Transverse colon (tissue), 4 donors: ENCODE measurements around the gene RILPL1. TPM values are rescaled to one million over a fixed set of nuclear protein-coding genes. Genes with fewer than 3 reads are reported as not detected.
"Not testable (repeated sequence)": the region's sequence is repeated elsewhere in the genome, so short reads cannot be mapped to it uniquely, and the experiment has no call there.

Source experiments
- DNase-seq: peaks from one replicate; pipeline ENCODE4 v3.0.0-alpha.2; 2019
- H3K27ac ChIP-seq, 4 donors: fragments of 200-600 bp; sonication (generic); 2 replicates each; pipeline ENCODE4 v1.5.1; 2016 to 2018; ENCODE audit warnings: inconsistent platforms in 4 of 4
- H3K27me3 ChIP-seq: fragments of 200-600 bp; sonication (generic); 2 replicates; pipeline ENCODE4 v1.5.1; 2017; ENCODE audit warnings: inconsistent platforms
- H3K36me3 ChIP-seq, 4 donors: fragments of 200-600 bp; sonication (generic); 2 replicates each; pipeline ENCODE4 v1.5.1; 2017 to 2019; ENCODE audit warnings: inconsistent platforms in 4 of 4
- H3K4me1 ChIP-seq, 4 donors: fragments of 200-600 bp; sonication (generic); 2 replicates each; pipeline ENCODE4 v1.5.1; 2017 to 2020; ENCODE audit warnings: inconsistent platforms in 4 of 4
- H3K4me3 ChIP-seq, 4 donors: fragments of 200-600 bp; sonication (generic); 1 replicate in 1 of 4; 2 replicates in 3 of 4; pipeline versions ENCODE4 v1.5.1 to v1.6.1; 2017 to 2019; ENCODE audit warnings: inconsistent platforms in 4 of 4
- H3K9me3 ChIP-seq, 2 donors: fragments of 200-600 bp; sonication (generic); 2 replicates each; pipeline ENCODE4 v1.5.1; 2017 to 2019; ENCODE audit warnings: inconsistent platforms in 2 of 2
- EP300 ChIP-seq: sonication (generic); formaldehyde crosslinking; IDR thresholded peaks from one replicate; pipeline ENCODE4 v1.6.1; 2017; ENCODE audit warnings: antibody characterized with exemption, low read depth
- POLR2A ChIP-seq: fragments of 450-650 bp; IDR thresholded peaks from one replicate; pipeline ENCODE4 v1.6.1; 2016; ENCODE audit warnings: antibody characterized with exemption, mild to moderate bottlenecking, moderate library complexity
- POLR2AphosphoS5 ChIP-seq, 3 donors: sonication (generic); formaldehyde crosslinking; IDR thresholded peaks; one replicate each; pipeline ENCODE4 v1.6.1; 2016; ENCODE audit warnings: antibody characterized with exemption in 3 of 3
- WGBS, 2 donors: methylation state at CpG; one replicate each; pipeline ENCODE4 v1.1.5; 2018; ENCODE audit warnings: low coverage in 1 of 2; 5-methylcytosine and 5-hydroxymethylcytosine counted together
- in situ Hi-C, 4 donors: fragments of 200-750 bp; cut with MboI; loops; one replicate each; pipeline versions ENCODE4 v1.15.0 to v1.15.1; 2017; ENCODE audit warnings: low sequenced_read_pairs in 3 of 4, low pct_ligation_motif_present in 1 of 4, low pct_unique_long_range_greater_than_20kb in 1 of 4
- intact Hi-C: fragments of 100-400 bp; cut with DNase I; formaldehyde crosslinking; loops from one replicate; pipeline ENCODE4 v1.15.1; 2023; ENCODE audit warnings: low total_unique reads
- total RNA-seq, 4 donors: library from RNA; depleted of rRNA; stranded (reverse); fragments of >200 nt; gene quantifications; one replicate each; pipeline ENCODE4 v1.1.0, GENCODE V29; 2016
- TF ChIP-seq, protein P1 (sequence below), 5 experiments: fragments of 200-600 bp in 3 of 5; fragments of 450-650 bp in 2 of 5; sonication (generic) in 3 of 5; IDR thresholded peaks; 1 replicate in 2 of 5; 2 replicates in 3 of 5; pipeline ENCODE4 v1.5.1; 2016 to 2017; ENCODE audit warnings: antibody characterized with exemption in 5 of 5, inconsistent platforms in 3 of 5, mild to moderate bottlenecking in 2 of 5, moderate library complexity in 1 of 5

RILPL1 gene
- total RNA-seq, 4 donors from 2014 or later: 1.6 to 6.7 (median 5.0) TPM

DNA sequence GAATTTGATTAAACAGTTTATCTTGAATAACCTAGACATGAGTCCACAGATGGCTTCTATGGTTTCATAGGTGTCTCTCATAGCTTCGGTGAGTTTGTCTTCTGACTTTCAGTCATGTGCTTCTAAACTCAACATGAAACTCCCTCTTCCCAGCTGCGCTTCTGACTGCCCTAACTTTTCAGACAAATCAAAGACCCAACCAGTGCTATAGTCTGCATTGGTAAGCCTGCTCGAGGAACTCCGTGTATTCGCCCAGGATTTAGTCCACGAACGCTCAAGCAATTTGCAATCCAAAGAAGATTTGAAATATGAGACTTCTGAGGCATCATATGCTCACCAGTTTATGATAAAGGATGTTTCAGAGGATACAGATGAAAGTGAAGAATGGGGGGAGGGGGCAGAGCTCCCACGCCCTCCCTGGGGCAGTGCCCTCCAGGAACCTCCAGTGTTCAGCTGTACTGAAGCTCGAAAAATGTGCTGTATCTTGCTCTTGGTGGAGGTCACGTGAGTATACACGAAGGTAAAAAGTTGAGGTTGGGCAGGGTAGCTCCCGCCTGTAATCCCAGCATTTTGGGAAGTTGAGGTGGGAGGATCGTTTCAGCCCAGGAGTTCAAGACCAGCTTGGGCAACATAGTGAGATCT is 91.9 kb downstream of the RILPL1 start:
- Histone ChIP-seq H3K27me3 (no peaks in the 10 kb centered on the region), H3K27ac (no peak overlapping the region), H3K36me3 (no peaks in the 10 kb centered on the region), H3K4me3 (no peak overlapping the region), H3K9me3 (no peaks in the 10 kb centered on the region), H3K4me1 (peaks cover 0 to 21% (median 14%) of the 10 kb centered on the region in 4 donors)
- in situ Hi-C loops: no loop called here
- TF ChIP-seq POLR2A (no peak), EP300 (no peak), POLR2AphosphoS5 (IDR thresholded peaks at IDR 0.05) (no peak)
- TF ChIP-seq, protein P1, sequence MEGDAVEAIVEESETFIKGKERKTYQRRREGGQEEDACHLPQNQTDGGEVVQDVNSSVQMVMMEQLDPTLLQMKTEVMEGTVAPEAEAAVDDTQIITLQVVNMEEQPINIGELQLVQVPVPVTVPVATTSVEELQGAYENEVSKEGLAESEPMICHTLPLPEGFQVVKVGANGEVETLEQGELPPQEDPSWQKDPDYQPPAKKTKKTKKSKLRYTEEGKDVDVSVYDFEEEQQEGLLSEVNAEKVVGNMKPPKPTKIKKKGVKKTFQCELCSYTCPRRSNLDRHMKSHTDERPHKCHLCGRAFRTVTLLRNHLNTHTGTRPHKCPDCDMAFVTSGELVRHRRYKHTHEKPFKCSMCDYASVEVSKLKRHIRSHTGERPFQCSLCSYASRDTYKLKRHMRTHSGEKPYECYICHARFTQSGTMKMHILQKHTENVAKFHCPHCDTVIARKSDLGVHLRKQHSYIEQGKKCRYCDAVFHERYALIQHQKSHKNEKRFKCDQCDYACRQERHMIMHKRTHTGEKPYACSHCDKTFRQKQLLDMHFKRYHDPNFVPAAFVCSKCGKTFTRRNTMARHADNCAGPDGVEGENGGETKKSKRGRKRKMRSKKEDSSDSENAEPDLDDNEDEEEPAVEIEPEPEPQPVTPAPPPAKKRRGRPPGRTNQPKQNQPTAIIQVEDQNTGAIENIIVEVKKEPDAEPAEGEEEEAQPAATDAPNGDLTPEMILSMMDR (IDR thresholded peaks at IDR 0.05): no peak
- 76 to 80% methylated on average over 8 to 13 of the region's 13 CpGs for WGBS, 2 donors
- intact Hi-C loops: no loop called here
- DNase-seq: no peak

DNA sequence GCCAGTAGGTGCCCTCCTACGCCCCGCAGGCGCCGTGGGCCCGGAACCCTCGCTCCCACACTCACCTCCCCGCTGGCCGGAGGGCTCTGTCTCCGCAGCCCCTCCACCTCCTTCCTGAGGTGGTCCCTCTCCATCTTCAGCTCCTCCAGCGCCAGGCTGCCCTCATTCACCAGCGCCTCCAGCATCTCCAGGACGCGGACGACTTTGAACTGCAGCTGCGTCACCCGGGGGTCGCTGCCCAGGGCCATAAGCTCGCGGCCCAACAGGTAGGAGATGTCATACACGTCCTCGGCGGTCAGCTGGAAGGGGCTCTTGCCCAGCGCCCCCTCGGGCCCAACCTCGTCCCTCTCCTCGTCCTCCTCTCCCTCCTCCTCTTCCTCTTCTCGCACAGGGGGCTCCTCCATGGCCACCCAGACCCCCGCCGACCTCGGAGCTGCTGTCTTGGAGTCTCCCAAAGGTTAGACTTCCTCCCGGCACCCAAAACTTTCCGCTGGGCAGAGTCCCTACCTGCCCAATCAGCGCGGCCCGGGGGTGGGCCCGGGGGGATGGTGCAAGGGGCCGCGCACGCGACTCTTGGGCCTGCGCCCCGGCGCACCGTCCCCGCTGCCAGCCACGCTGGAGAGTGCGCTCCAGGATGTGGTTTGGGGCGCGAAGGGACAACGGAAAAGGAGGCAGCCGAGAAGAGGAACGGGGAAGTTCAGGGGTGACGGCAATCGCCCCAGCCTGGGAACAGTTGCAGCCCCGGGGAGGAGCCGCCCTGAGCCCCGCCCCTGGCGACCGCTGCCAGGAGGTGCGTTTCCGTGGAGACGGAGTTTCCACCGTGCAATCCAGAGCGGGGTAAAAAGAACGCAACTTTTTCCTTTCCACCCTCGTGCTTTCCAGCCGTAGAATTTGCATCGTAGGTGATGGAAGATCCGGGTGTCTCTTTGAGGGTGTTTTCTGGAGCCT is 97.2 kb downstream of the RILPL1 start, which contains the start of gene RILPL2:
Gene RILPL2 (minus strand): TSS at position 668 of the 948 bp plus-strand sequence. CDS start 264 bp downstream, at position 404.
- Histone ChIP-seq H3K4me3 (peak within 1 kb of the TSS; percentile 58 to 80 (median 68)), H3K36me3 (no peaks in the 10 kb centered on the region), H3K27me3 (no peaks in the 10 kb centered on the region), H3K9me3 (no peaks in the 10 kb centered on the region), H3K27ac (peak within 1 kb of the TSS; percentile 77 to 80 (median 78)), H3K4me1 (peaks cover 3 to 40% (median 13%) of the 10 kb centered on the region in 4 donors)
- TF ChIP-seq, protein P1 (IDR thresholded peaks at IDR 0.05): peak in 2 of 5 experiments; percentile 15 to 33
- peak; percentile 58 for TF ChIP-seq POLR2A
- TF ChIP-seq EP300: no peak
- TF ChIP-seq POLR2AphosphoS5 (IDR thresholded peaks at IDR 0.05): peak; percentile 72 to 78 (median 75)
- intact Hi-C loops: no loop called here
- in situ Hi-C loops: no loop called here
- 2% methylated on average over 45 of the region's 69 CpGs; no CpG with 5 or more reads in 1 of the 2 donors for WGBS, 2 donors
- DNase-seq: peak; percentile 92

DNA sequence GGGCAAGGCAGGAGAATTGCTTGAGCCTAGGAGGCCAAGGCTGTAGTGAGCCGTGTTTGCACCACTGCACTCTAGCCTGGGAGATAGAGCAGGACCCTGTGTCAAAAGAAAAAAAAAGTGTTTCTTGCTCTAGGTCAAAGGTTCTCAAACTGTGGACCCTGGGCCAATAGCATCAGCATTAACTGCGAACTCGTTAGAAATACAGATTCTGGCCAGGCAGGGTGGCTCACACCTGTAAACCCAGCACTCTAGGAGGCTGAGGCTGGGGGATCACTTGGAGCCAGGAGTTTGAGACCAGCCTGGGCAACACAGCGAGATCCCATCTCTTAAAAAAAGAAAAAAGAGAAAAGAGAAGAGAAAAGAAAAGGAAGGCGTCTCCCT is 97.9 kb downstream of the RILPL1 start:
- Histone ChIP-seq H3K4me3 (peak overlapping the region; percentile 58 to 80 (median 68)), H3K27me3 (no peaks in the 10 kb centered on the region), H3K27ac (peak overlapping the region; percentile 77 to 80 (median 78)), H3K36me3 (no peaks in the 10 kb centered on the region), H3K9me3 (no peaks in the 10 kb centered on the region), H3K4me1 (peaks cover 3 to 40% (median 13%) of the 10 kb centered on the region in 4 donors)
- in situ Hi-C loops (no loop called here), intact Hi-C loops (no loop called here)
- DNase-seq: no peak
- TF ChIP-seq, protein P1 (IDR thresholded peaks at IDR 0.05): no peak
- TF ChIP-seq POLR2AphosphoS5 (IDR thresholded peaks at IDR 0.05) (no peak), POLR2A (no peak), EP300 (no peak)
- 46 to 52% methylated on average over 4 to 5 of the region's 5 CpGs for WGBS, 2 donors

DNA sequence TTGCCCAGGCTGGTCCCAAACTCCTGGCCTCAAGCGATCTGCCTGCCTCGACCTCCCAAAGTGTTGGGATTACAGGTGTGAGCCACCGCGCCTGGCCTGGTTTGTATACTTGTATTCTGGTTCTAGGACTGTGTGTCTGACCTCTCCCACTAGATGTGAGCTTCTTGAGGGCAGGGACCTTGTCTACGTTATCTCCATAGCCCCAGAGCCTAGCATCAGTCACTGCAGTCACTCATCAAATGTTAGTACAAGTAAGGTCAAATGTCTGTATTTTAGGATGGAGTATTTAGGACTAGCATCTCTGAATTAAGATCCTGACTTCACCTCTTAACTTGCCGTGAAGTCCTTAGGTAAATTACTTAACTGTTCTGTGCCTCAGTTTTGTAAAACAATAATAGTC is 99.9 kb downstream of the RILPL1 start:
- no peaks in the 10 kb centered on the region for H3K9me3 ChIP-seq
- DNase-seq: no peak
- WGBS, 2 donors: 88 to 93% methylated on average over 4 to 6 of the region's 6 CpGs
- TF ChIP-seq, protein P1 (IDR thresholded peaks at IDR 0.05): no peak
- peak overlapping the region in 2 of 4 donors; percentile 10 to 24 for H3K27ac ChIP-seq
- intact Hi-C loops: no loop called here
- H3K4me1 ChIP-seq: peaks cover 3 to 40% (median 13%) of the 10 kb centered on the region in 4 donors
- no peaks in the 10 kb centered on the region for H3K36me3 ChIP-seq
- H3K4me3 ChIP-seq: peak overlapping the region in 1 of 4 donors; percentile 18
- no peaks in the 10 kb centered on the region for H3K27me3 ChIP-seq
- in situ Hi-C loops: no loop called here

DNA sequence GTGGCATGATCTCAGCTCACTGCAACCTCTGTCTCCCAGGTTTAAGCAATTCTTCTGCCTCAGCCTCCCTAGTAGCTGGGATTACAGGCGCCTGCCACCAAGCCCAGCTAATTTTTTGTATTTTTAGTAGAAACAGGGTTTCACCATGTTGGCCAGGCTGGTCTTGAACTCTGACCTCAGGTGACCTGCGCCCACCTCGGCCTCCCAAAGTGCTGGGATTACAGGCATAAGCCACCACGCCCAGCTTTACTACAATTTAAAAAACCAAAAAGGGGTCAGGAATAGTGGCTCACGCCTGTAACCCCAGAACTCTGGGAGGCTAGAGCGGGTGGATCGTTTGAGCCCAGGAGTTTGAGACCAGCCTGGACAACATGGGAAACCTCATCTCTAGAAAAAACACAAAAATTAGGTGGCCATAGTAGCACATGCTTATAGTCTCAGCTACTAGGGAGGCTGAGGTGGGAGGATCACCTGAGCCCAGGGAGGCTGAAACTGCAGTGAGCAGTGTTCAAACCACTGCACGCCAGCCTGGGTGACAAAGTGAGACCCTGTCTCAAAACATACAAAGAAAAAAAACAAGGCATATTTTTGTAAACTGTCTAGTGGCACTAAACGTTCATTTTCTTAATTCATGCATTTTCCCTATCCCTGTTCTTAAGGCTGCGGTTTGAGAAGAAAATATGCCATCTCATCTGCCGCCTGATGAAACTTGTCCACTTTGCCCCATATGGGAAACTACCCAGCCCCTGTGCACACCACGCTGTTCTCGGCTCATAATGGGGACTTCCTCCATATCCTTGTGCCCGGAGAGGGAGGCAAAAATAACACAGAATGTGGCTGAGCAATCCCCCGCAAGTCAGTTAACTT is 101.3 kb downstream of the RILPL1 start:
- peak overlapping the region in 1 of 4 donors; percentile 18 for H3K4me3 ChIP-seq
- H3K9me3 ChIP-seq, H3K27me3 ChIP-seq, intact Hi-C loops, H3K36me3 ChIP-seq, in situ Hi-C loops, DNase-seq: not testable (repeated sequence)
- peak overlapping the region in 2 of 4 donors; percentile 24 to 48 for H3K27ac ChIP-seq
- H3K4me1 ChIP-seq: peaks cover 3 to 38% (median 13%) of the 10 kb centered on the region in 4 donors
- WGBS, 2 donors: 69 to 82% methylated on average over 7 to 15 of the region's 15 CpGs
